Umbilical cord (tissue), 2 donors: ENCODE data around the gene DNAL4. TPM values are rescaled to one million over a fixed set of nuclear protein-coding genes. Genes with fewer than 3 reads are reported as not detected.

Experiments used
- DNase-seq: peaks from one replicate; pipeline ENCODE4 v3.0.0-alpha.2; 2015; ENCODE audit warnings: low spot score
- total RNA-seq: library from RNA; depleted of rRNA; stranded (reverse); fragments of >200 nt; gene quantifications from one replicate; pipeline ENCODE4 v1.2.3, GENCODE V29; 2014; ENCODE audit warnings: low replicate concordance; ENCODE audit not compliant: insufficient read depth

DNAL4 gene
- total RNA-seq, 1 donor from 2014 or later, result 9.9 TPM

- no peak for DNase-seq
Measured at GRCh38 chr22:38786631-38787030, 7.3 kb downstream of the DNAL4 start.

GRCh38 chr22:38784856-38785255, 9.1 kb downstream of the DNAL4 start:
- DNase-seq, result no peak

- DNase-seq, result no peak
Measured at GRCh38 chr22:38784035-38784434, 9.9 kb downstream of the DNAL4 start.

GRCh38 chr22:38783095-38783615, 10.8 kb downstream of the DNAL4 start:
- DNase-seq, result no peak

- DNase-seq, result peak; percentile 29
Measured at GRCh38 chr22:38782402-38783094, 11.4 kb downstream of the DNAL4 start.

GRCh38 chr22:38781033-38781432, 12.9 kb downstream of the DNAL4 start:
- DNase-seq, result no peak

- DNase-seq, result no peak
Measured at GRCh38 chr22:38777087-38777671, 16.8 kb downstream of the DNAL4 start.

- DNase-seq, result no peak
Measured at GRCh38 chr22:38776086-38776485, 17.9 kb downstream of the DNAL4 start.

GRCh38 chr22:38775656-38776055, 18.3 kb downstream of the DNAL4 start:
- DNase-seq, result no peak

- DNase-seq, result no peak
Measured at GRCh38 chr22:38774496-38775166, 19.3 kb downstream of the DNAL4 start.

GRCh38 chr22:38773363-38773946, 20.5 kb downstream of the DNAL4 start:
- no peak for DNase-seq

- DNase-seq, result no peak
Measured at GRCh38 chr22:38772623-38772873, 21.4 kb downstream of the DNAL4 start.

- DNase-seq, result no peak
Measured at GRCh38 chr22:38770257-38770949, 23.5 kb downstream of the DNAL4 start.

- DNase-seq, result no peak
Measured at GRCh38 chr22:38768036-38768435, 25.9 kb downstream of the DNAL4 start.

- no peak for DNase-seq
Measured at GRCh38 chr22:38767313-38767712, 26.6 kb downstream of the DNAL4 start.

- DNase-seq, result peak; percentile 35
Measured at GRCh38 chr22:38766076-38766777, 27.7 kb downstream of the DNAL4 start.

GRCh38 chr22:38762551-38762983, 31.4 kb downstream of the DNAL4 start:
- DNase-seq, result peak; percentile 52

- no peak for DNase-seq
Measured at GRCh38 chr22:38761202-38762162, 32.5 kb downstream of the DNAL4 start.

GRCh38 chr22:38760477-38761201, 33.3 kb downstream of the DNAL4 start:
- no peak for DNase-seq
